ENCODE measurements around the gene CENPN.

Gene CENPN

DNA sequence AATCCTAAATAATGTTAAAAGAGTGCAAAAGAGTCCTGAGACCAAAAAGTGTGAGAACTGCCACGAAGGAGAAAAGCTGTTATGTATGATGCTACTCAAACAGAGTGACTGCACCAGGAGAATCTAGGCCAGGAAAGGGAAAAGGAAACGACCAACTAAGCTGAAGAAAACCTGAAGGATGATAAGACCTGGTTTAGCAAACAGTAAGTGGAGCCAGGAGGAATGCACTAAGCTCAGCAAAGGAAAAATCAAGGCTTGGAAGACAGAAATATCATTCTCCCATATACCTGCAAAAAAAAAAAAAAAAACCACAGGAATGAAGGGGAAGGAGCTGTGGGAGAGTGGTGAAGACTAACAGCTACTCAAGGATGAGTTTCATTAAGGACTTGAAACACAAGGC is 21.4 kb upstream of the CENPN start:
- Histone ChIP-seq H3K36me3 (no peaks in the 10 kb centered on the region), H3K4me1 (no peaks in the 10 kb centered on the region), H3K27me3 (no peaks in the 10 kb centered on the region), H3K4me3 (no peak overlapping the region), H3K27ac (no peak overlapping the region), H3K9me3 (no peaks in the 10 kb centered on the region)
- TF ChIP-seq, protein P1, sequence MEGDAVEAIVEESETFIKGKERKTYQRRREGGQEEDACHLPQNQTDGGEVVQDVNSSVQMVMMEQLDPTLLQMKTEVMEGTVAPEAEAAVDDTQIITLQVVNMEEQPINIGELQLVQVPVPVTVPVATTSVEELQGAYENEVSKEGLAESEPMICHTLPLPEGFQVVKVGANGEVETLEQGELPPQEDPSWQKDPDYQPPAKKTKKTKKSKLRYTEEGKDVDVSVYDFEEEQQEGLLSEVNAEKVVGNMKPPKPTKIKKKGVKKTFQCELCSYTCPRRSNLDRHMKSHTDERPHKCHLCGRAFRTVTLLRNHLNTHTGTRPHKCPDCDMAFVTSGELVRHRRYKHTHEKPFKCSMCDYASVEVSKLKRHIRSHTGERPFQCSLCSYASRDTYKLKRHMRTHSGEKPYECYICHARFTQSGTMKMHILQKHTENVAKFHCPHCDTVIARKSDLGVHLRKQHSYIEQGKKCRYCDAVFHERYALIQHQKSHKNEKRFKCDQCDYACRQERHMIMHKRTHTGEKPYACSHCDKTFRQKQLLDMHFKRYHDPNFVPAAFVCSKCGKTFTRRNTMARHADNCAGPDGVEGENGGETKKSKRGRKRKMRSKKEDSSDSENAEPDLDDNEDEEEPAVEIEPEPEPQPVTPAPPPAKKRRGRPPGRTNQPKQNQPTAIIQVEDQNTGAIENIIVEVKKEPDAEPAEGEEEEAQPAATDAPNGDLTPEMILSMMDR (IDR thresholded peaks at IDR 0.05) = no peak
- intact Hi-C loops (cut with DNase I; ENCODE audit: low total_unique reads) = no loop called here
- no peak for DNase-seq

DNA sequence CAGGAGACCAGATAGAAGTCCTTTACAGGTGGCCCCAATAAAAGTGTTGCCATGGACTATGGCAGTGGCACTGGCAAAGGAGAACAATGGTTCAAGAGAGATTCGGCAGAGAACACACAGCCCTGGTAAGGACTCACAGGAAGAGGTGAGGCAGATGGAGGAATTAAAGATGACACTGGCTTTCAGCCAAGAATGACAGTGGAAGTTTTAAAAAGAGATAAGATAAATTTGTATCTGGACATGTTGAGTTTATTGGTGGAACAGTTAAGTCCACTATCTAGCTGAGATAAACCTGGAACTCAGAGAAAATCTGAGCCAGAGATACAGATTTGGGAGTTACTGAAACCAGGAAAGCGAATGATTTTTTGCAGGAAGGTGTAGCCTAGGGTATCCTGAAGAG is 20.5 kb upstream of the CENPN start:
- TF ChIP-seq, protein P1 (IDR thresholded peaks at IDR 0.05) = no peak
- intact Hi-C loops (cut with DNase I; ENCODE audit: low total_unique reads) = no loop called here
- H3K9me3 ChIP-seq = no peaks in the 10 kb centered on the region

DNA sequence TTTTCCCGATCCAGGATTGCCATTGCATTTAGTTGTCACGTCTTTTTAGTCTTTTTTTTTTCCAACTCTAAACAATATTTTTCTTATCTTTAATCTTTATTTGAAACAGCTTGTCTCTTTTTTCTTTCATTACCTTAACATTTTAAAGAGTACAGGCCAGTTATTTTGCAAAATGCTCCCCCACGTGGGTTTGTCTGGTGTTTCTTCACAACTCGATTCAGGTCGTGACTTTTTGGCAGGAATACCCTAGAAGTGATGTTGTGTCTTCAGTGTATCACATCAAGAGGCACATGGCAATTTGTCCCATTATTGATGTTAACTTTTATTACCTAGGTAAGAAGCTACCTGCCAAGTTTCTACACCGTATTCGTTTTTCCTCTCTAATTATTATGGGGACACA is 18.3 kb upstream of the CENPN start:
- H3K27ac ChIP-seq = no peak overlapping the region

More for the DNA sequence above, 20.5 kb upstream of the CENPN start:
- H3K36me3 ChIP-seq = no peaks in the 10 kb centered on the region
- no peak overlapping the region for H3K4me3 ChIP-seq
- H3K4me1 ChIP-seq = no peaks in the 10 kb centered on the region
- no peak for DNase-seq
- H3K27ac ChIP-seq = no peak overlapping the region
- no peaks in the 10 kb centered on the region for H3K27me3 ChIP-seq

DNA sequence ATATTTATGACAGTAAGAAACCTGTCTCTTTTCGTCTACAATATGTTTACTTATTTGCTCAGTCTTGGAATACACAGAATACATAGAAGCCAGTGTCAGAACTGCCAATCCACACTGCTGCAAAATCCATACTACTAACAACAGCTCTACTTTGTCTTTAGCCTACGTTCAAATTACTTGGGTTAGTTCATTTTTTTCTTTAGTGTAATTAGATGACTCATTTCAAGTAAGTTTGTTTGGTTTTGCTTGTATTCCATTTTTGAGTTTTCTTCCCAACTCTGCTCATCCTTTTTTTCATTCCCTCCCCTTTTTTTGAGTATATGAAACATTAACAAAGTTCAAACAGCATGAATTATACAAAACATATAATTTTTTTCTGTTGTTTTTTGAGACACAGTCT is 17.2 kb upstream of the CENPN start:
- DNase-seq = no peak
- H3K36me3 ChIP-seq = no peaks in the 10 kb centered on the region
- H3K9me3 ChIP-seq = no peaks in the 10 kb centered on the region
- H3K27me3 ChIP-seq = no peaks in the 10 kb centered on the region
- no peak overlapping the region for H3K27ac ChIP-seq
- H3K4me1 ChIP-seq = peaks cover 0 to 7% (median 0%) of the 10 kb centered on the region in 4 donors
- intact Hi-C loops (cut with DNase I; ENCODE audit: low total_unique reads) = loop anchor here (10.0 kb wide), 1 partner anchor 55 kb away; no protein-coding TSS in a partner anchor
- TF ChIP-seq, protein P1 (IDR thresholded peaks at IDR 0.05) = no peak
- H3K4me3 ChIP-seq = no peak overlapping the region

More for the DNA sequence above, 18.3 kb upstream of the CENPN start:
- Histone ChIP-seq H3K4me3 (no peak overlapping the region), H3K4me1 (peaks cover 0 to 4% (median 0%) of the 10 kb centered on the region in 4 donors), H3K27me3 (no peaks in the 10 kb centered on the region), H3K36me3 (no peaks in the 10 kb centered on the region), H3K9me3 (no peaks in the 10 kb centered on the region)
- intact Hi-C loops (cut with DNase I; ENCODE audit: low total_unique reads) = no loop called here
- TF ChIP-seq, protein P1 (IDR thresholded peaks at IDR 0.05) = no peak
- DNase-seq = no peak

DNA sequence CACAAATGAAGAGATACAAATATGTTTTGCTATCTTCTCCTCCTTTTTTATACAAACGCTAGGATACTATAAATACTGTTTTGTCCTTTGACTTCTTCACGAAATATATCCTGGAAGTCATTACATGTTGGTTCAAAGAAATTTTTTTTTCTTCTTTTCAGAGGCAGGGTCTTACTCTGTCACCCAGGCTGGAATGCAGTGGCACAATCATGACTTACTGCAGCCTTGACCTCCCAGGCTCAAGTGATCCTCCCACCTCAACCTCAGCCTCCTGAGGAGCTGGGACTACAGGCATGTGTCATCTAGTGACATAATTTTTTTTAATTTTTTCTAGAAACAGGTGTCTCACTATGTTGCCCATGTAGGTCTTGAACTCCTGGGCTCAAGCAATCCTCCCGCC is 16.4 kb upstream of the CENPN start:
- TF ChIP-seq, protein P1 (IDR thresholded peaks at IDR 0.05) = no peak
- Histone ChIP-seq H3K4me1 (peaks cover 0 to 7% (median 0%) of the 10 kb centered on the region in 4 donors), H3K27ac (no peak overlapping the region), H3K4me3 (no peak overlapping the region), H3K9me3 (no peaks in the 10 kb centered on the region), H3K36me3 (no peaks in the 10 kb centered on the region), H3K27me3 (no peaks in the 10 kb centered on the region)
- intact Hi-C loops (cut with DNase I; ENCODE audit: low total_unique reads) = loop anchor here (10.0 kb wide), 1 partner anchor 56 kb away; no protein-coding TSS in a partner anchor
- DNase-seq = no peak

DNA sequence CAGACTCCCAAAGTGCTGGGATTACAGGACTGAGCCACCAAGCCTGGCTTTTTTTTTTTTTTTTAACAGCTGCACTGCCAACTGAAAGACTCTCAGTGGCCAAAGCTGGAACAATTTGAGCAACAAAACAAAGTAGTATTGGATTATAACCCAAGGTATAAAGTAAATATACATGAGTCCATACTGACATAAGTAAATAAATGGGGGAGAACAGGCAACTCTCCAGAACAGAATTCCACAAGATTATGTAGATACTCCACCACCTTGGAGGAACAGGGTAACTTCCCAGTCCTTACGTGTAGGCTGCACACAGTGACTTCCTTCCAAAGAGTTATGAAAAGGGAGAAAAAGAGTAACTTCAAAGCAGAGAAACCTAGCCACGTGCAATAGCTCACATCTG is 16.0 kb upstream of the CENPN start:
- Histone ChIP-seq H3K27ac (no peak overlapping the region), H3K4me3 (no peak overlapping the region), H3K9me3 (no peaks in the 10 kb centered on the region), H3K27me3 (no peaks in the 10 kb centered on the region), H3K4me1 (peaks cover 0 to 7% (median 0%) of the 10 kb centered on the region in 4 donors), H3K36me3 (no peaks in the 10 kb centered on the region)
- DNase-seq = no peak
- TF ChIP-seq, protein P1 (IDR thresholded peaks at IDR 0.05) = no peak
- intact Hi-C loops (cut with DNase I; ENCODE audit: low total_unique reads) = loop anchor here (10.0 kb wide), 1 partner anchor 56 kb away; no protein-coding TSS in a partner anchor

Measured in tibial artery (tissue), 4 donors.